Measurements from ENCODE around the gene SLC48A1.

SLC48A1 gene

DNA sequence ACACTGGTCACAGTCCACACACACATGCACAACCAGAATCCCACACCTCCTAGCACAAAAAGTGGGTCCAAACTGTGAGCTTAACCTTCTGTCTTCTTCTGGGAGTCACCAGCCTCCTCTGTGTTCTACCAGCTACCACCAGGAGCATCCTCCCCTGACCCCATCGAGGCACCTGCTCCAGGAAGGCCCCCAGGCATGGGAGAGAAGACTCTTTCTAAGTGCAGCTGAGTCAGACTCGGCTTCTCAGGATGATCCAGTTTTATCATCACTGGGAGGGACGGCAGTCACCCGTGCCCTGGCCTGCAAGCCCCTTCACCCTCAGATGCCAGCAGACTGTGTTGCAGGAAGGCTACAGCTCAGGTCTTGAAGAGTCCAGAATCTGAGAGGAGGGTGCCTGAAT, 39.9 kb upstream of the SLC48A1 start:
- no peak for DNase-seq (ENCODE audit: extremely low read depth, low read depth)

DNA sequence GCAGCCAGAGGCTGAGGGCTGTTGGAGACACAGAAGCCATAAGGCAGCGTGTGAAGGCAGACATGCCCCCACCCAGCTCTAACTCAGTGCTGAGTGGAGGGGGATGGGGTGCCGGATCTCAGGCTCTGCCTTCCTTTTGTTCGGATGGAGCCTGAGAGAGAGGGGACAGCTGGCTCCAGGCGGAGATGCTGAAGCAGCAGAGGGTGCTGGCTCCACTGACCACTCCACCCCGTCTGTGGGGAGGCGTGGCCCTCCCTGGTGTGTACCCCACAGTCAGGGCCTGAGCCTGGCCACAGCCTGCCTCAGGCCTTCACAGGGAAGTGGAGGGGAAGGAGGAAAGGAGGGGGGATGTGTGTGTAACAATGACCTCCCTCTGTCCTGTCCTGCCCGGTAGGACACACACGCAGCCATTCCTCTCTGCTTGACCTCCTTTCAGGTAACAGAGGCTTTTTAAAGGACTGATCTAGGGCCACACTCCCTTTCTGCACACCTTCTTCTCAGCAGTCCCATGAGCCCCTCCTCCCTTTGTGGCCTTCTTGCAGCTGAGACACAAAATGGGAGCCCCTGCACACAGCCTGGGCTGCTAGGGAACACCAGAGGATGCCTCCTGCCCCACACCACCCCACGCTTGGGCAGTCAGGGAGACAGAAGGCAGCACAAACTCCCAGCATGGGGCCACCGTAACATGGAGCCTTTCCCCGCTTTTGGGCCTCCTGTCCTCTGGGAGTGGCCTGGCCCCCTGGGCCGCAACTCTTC, 38.1 kb upstream of the SLC48A1 start:
- no peak for DNase-seq (ENCODE audit: extremely low read depth, low read depth)
- TF ChIP-seq, protein P1, sequence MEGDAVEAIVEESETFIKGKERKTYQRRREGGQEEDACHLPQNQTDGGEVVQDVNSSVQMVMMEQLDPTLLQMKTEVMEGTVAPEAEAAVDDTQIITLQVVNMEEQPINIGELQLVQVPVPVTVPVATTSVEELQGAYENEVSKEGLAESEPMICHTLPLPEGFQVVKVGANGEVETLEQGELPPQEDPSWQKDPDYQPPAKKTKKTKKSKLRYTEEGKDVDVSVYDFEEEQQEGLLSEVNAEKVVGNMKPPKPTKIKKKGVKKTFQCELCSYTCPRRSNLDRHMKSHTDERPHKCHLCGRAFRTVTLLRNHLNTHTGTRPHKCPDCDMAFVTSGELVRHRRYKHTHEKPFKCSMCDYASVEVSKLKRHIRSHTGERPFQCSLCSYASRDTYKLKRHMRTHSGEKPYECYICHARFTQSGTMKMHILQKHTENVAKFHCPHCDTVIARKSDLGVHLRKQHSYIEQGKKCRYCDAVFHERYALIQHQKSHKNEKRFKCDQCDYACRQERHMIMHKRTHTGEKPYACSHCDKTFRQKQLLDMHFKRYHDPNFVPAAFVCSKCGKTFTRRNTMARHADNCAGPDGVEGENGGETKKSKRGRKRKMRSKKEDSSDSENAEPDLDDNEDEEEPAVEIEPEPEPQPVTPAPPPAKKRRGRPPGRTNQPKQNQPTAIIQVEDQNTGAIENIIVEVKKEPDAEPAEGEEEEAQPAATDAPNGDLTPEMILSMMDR (IDR thresholded peaks at IDR 0.05; ENCODE audit: low read depth, low read length), result no peak

More for the DNA sequence above, 39.9 kb upstream of the SLC48A1 start:
- TF ChIP-seq, protein P1 (IDR thresholded peaks at IDR 0.05; ENCODE audit: low read depth, low read length), result no peak

DNA sequence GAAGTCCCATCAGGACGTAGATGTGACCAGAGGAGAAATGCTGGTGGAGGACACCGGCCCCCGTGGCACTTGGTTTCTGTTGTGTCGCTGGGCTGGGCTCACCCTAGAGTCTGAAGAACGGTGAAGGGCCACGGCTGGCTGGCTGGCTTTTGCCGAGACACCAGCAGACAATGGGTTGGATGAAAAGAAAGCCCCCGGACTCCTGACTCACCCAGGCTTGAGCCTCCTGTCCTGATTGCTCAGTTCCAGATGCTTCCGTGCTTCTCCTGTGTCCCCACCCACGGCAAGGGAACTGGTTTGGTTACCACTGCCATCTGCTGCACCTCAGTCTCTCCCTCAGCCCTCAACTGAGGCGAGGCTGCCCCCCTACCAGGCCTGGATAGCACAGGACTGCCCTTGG, 37.4 kb upstream of the SLC48A1 start:
- DNase-seq (ENCODE audit: extremely low read depth, low read depth), result no peak
- TF ChIP-seq, protein P1 (IDR thresholded peaks at IDR 0.05; ENCODE audit: low read depth, low read length), result no peak

DNA sequence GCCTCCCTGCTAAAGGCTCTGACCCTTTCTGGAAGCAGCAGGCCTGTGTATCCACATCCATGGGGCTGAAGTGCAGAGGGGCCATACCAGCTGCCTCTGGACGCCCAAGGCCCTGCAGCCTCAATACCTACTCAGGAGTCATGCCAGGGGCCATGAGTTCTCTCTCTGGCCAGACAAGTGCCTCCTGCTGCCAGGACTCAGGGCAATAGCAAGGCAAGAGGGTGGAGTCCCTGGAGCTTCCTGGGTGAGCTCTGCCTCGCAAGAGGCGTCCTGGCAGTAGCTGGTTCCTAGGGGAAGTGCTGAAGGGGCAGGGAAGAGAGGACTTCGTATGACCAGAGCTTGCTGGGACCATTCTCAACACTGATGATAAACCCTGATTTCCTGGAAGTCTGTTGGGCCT, 36.8 kb upstream of the SLC48A1 start:
- TF ChIP-seq, protein P1 (IDR thresholded peaks at IDR 0.05; ENCODE audit: low read depth, low read length), result no peak
- DNase-seq (ENCODE audit: extremely low read depth, low read depth), result no peak

DNA sequence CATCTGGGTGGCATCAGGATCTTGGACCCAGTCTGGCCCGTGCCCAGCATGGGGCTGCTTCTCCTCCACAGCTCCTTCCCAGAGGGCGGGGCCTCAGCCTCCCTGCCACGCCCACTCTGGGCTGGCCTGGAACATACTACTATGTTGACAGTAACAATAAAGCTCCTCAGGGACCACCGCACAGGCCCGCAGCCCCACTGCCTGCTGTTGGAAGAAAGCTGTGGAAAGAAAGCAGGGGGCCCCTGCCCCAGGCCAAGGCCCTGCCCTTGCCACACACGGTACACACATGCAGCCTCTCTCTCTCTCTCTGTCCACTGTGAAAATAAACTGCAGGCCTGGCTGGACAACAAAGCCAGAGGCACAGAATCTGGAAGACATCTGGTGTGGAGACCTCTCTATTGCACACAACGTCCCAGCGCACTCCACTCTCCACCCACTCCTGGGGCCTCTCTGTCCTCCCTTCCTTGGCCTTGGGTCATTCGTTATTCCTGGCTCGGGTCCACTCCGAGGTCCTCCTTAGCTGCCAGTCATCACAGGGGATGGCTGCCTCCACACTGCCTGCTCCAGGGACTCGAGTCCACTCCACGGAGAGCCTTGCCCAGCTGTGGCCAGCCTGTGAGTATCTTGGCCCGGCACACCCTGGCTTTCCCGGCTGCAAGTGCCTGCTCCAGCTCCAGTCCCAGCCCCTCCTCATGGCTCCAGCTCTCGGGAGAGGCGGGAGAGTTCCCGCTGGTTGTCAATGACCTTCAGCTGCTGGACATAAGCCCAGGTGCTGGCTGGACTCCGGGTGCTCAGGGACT, 36.0 kb upstream of the SLC48A1 start:
- DNase-seq (ENCODE audit: extremely low read depth, low read depth), result peak; percentile 75
- TF ChIP-seq, protein P1 (IDR thresholded peaks at IDR 0.05; ENCODE audit: low read depth, low read length), result no peak

DNA sequence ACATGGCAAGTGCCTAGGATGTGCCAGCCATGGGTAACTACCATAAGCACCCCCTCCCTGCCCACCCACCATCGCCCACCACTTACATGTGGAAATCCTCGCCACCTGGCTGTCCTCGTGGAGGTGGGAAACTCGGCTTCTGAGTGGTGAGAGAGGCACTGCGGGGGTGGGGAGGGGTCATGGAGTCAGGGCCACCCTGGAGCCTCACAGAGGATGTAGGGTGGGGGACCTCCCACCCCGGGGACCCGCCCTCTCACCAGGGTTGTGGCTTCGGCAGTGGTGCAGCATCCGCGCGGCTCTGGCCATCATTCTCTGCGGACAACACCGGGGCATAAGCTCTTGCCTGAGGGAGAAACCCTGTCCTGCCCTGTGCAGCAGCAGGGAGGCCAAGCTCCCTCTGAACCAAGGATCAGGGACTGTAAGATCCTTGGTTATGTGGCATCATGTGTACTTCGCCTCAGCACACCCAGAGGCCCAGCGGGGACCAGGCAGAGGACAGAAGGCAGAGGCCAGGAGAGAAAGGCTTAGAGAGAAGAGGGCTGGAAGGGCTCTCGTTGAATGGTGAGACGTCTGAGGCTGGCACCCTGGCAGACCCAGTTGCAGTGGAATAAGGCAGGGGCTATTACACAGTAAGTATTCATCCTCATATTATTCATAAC, 35.0 kb upstream of the SLC48A1 start:
- TF ChIP-seq, protein P1 (IDR thresholded peaks at IDR 0.05; ENCODE audit: low read depth, low read length), result no peak
- no peak for DNase-seq (ENCODE audit: extremely low read depth, low read depth)

DNA sequence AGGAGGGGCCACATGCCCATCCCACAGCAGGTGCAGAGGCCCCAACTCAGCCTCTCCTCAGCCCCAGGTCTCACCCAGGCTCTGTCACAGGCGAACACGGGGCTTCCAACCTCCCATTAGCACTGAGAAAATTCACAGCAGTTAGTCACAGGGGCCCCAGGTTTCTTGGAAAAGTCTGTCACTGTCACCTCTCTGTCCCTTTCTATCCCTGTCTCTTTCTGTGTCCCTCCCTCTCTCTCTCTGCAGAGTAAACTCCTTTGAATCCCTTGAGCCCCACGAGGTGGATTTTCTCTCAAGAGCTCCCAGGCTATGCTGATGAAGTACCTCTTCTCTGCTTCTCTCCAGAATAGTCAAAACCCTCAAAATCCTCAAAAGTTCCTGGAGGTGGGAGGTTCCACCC, 33.7 kb upstream of the SLC48A1 start:
- no peak for DNase-seq (ENCODE audit: extremely low read depth, low read depth)
- TF ChIP-seq, protein P1 (IDR thresholded peaks at IDR 0.05; ENCODE audit: low read depth, low read length), result no peak

Data from AG09319 (cell line).